ENCODE results near the gene WDR49.
"Not testable (repeated sequence)": the region's sequence is repeated elsewhere in the genome, so short reads cannot be mapped to it uniquely, and the experiment has no call there.

Gene WDR49

GRCh38 chr3:167653155-167653554, 587 bp downstream of the WDR49 start:
- Mint-ChIP-seq H3K4me3 (no peak overlapping the region), H3K9me3 (no peaks in the 10 kb centered on the region), H3K4me1 (ENCODE audit: low read depth) (peaks cover 26% of the 10 kb centered on the region), H3K27ac (no peak overlapping the region), H3K27me3 (no peaks in the 10 kb centered on the region), H3K36me3 (ENCODE audit: low read depth) (no peaks in the 10 kb centered on the region)

- no peaks in the 10 kb centered on the region for H3K27me3 Mint-ChIP-seq
- peaks cover 26% of the 10 kb centered on the region for H3K4me1 Mint-ChIP-seq (ENCODE audit: low read depth)
- no peak overlapping the region for H3K27ac Mint-ChIP-seq
- no peak overlapping the region for H3K4me3 Mint-ChIP-seq
- no peaks in the 10 kb centered on the region for H3K36me3 Mint-ChIP-seq (ENCODE audit: low read depth)
- H3K9me3 Mint-ChIP-seq, result no peaks in the 10 kb centered on the region
These were observed 1.9 kb downstream of the WDR49 start for GRCh38 chr3:167651826-167652225.

- Mint-ChIP-seq H3K4me3 (no peak overlapping the region), H3K36me3 (ENCODE audit: low read depth) (no peaks in the 10 kb centered on the region), H3K9me3 (peaks cover 2% of the 10 kb centered on the region), H3K27ac (no peak overlapping the region), H3K27me3 (no peaks in the 10 kb centered on the region), H3K4me1 (ENCODE audit: low read depth) (peaks cover 26% of the 10 kb centered on the region)
These were observed 3.3 kb downstream of the WDR49 start for GRCh38 chr3:167650459-167650858.

GRCh38 chr3:167649746-167650145, 4.0 kb downstream of the WDR49 start:
- Mint-ChIP-seq H3K36me3 (ENCODE audit: low read depth) (no peaks in the 10 kb centered on the region), H3K4me3 (no peak overlapping the region), H3K27ac (no peak overlapping the region)

GRCh38 chr3:167644611-167645010, 9.1 kb downstream of the WDR49 start:
- Mint-ChIP-seq H3K9me3 (peaks cover 9% of the 10 kb centered on the region), H3K4me3 (no peak overlapping the region), H3K36me3 (ENCODE audit: low read depth) (no peaks in the 10 kb centered on the region), H3K27ac (no peak overlapping the region), H3K4me1 (ENCODE audit: low read depth) (peaks cover 2% of the 10 kb centered on the region), H3K27me3 (peaks cover 2% of the 10 kb centered on the region)

More at GRCh38 chr3:167649746-167650145, 4.0 kb downstream of the WDR49 start:
- Mint-ChIP-seq H3K27me3 (no peaks in the 10 kb centered on the region), H3K4me1 (ENCODE audit: low read depth) (peaks cover 26% of the 10 kb centered on the region), H3K9me3 (peaks cover 3% of the 10 kb centered on the region)

GRCh38 chr3:167631471-167631870, 22.3 kb downstream of the WDR49 start:
- Mint-ChIP-seq H3K9me3 (no peaks in the 10 kb centered on the region), H3K27me3 (peaks cover 3% of the 10 kb centered on the region), H3K27ac (no peak overlapping the region), H3K4me1 (ENCODE audit: low read depth) (no peaks in the 10 kb centered on the region), H3K4me3 (no peak overlapping the region), H3K36me3 (ENCODE audit: low read depth) (no peaks in the 10 kb centered on the region)

- Mint-ChIP-seq H3K9me3 (no peaks in the 10 kb centered on the region), H3K36me3 (ENCODE audit: low read depth) (no peaks in the 10 kb centered on the region), H3K27ac (no peak overlapping the region), H3K27me3 (peaks cover 3% of the 10 kb centered on the region), H3K4me3 (no peak overlapping the region), H3K4me1 (ENCODE audit: low read depth) (no peaks in the 10 kb centered on the region)
These were observed 27.3 kb downstream of the WDR49 start for GRCh38 chr3:167626490-167626889.

- H3K9me3 Mint-ChIP-seq, result no peaks in the 10 kb centered on the region
- no peak overlapping the region for H3K4me3 Mint-ChIP-seq
- no peaks in the 10 kb centered on the region for H3K36me3 Mint-ChIP-seq (ENCODE audit: low read depth)
- no peaks in the 10 kb centered on the region for H3K4me1 Mint-ChIP-seq (ENCODE audit: low read depth)
- H3K27me3 Mint-ChIP-seq, result no peaks in the 10 kb centered on the region
- H3K27ac Mint-ChIP-seq, result no peak overlapping the region
These were observed 38.7 kb downstream of the WDR49 start for GRCh38 chr3:167615030-167615429.

GRCh38 chr3:167614196-167614595, 39.5 kb downstream of the WDR49 start:
- H3K27ac Mint-ChIP-seq; H3K9me3 Mint-ChIP-seq; H3K27me3 Mint-ChIP-seq; H3K4me1 Mint-ChIP-seq (ENCODE audit: low read depth); H3K4me3 Mint-ChIP-seq; H3K36me3 Mint-ChIP-seq (ENCODE audit: low read depth): not testable (repeated sequence)

GRCh38 chr3:167611718-167612117, 42.0 kb downstream of the WDR49 start:
- Mint-ChIP-seq H3K4me3 (no peak overlapping the region), H3K9me3 (no peaks in the 10 kb centered on the region), H3K27ac (no peak overlapping the region), H3K36me3 (ENCODE audit: low read depth) (no peaks in the 10 kb centered on the region), H3K27me3 (no peaks in the 10 kb centered on the region), H3K4me1 (ENCODE audit: low read depth) (no peaks in the 10 kb centered on the region)

GRCh38 chr3:167609156-167609555, 44.6 kb downstream of the WDR49 start:
- Mint-ChIP-seq H3K36me3 (ENCODE audit: low read depth) (no peaks in the 10 kb centered on the region), H3K27me3 (no peaks in the 10 kb centered on the region), H3K4me1 (ENCODE audit: low read depth) (no peaks in the 10 kb centered on the region), H3K9me3 (no peaks in the 10 kb centered on the region), H3K4me3 (no peak overlapping the region), H3K27ac (no peak overlapping the region)

GRCh38 chr3:167606836-167607235, 46.9 kb downstream of the WDR49 start:
- H3K27ac Mint-ChIP-seq, result no peak overlapping the region
- no peaks in the 10 kb centered on the region for H3K36me3 Mint-ChIP-seq (ENCODE audit: low read depth)
- no peak overlapping the region for H3K4me3 Mint-ChIP-seq
- H3K9me3 Mint-ChIP-seq, result no peaks in the 10 kb centered on the region
- no peaks in the 10 kb centered on the region for H3K27me3 Mint-ChIP-seq
- H3K4me1 Mint-ChIP-seq (ENCODE audit: low read depth), result no peaks in the 10 kb centered on the region

GRCh38 chr3:167605871-167606270, 47.9 kb downstream of the WDR49 start:
- no peaks in the 10 kb centered on the region for H3K36me3 Mint-ChIP-seq (ENCODE audit: low read depth)
- no peak overlapping the region for H3K27ac Mint-ChIP-seq
- H3K9me3 Mint-ChIP-seq, result no peaks in the 10 kb centered on the region
- H3K4me3 Mint-ChIP-seq, result no peak overlapping the region
- no peaks in the 10 kb centered on the region for H3K4me1 Mint-ChIP-seq (ENCODE audit: low read depth)
- peaks cover under 1% of the 10 kb centered on the region for H3K27me3 Mint-ChIP-seq

- Mint-ChIP-seq H3K27ac (no peak overlapping the region), H3K9me3 (no peaks in the 10 kb centered on the region), H3K36me3 (ENCODE audit: low read depth) (no peaks in the 10 kb centered on the region)
These were observed 51.7 kb downstream of the WDR49 start for GRCh38 chr3:167602041-167602440.

GRCh38 chr3:167587651-167588050, 66.1 kb downstream of the WDR49 start:
- H3K4me3 Mint-ChIP-seq, result no peak overlapping the region
- H3K9me3 Mint-ChIP-seq, result peaks cover 4% of the 10 kb centered on the region
- H3K36me3 Mint-ChIP-seq (ENCODE audit: low read depth), result no peaks in the 10 kb centered on the region
- peaks cover 2% of the 10 kb centered on the region for H3K27me3 Mint-ChIP-seq
- no peaks in the 10 kb centered on the region for H3K4me1 Mint-ChIP-seq (ENCODE audit: low read depth)
- H3K27ac Mint-ChIP-seq, result no peak overlapping the region

More at GRCh38 chr3:167602041-167602440, 51.7 kb downstream of the WDR49 start:
- Mint-ChIP-seq H3K27me3 (peaks cover 5% of the 10 kb centered on the region), H3K4me3 (no peak overlapping the region), H3K4me1 (ENCODE audit: low read depth) (no peaks in the 10 kb centered on the region)

- no peaks in the 10 kb centered on the region for H3K4me1 Mint-ChIP-seq (ENCODE audit: low read depth)
- no peak overlapping the region for H3K4me3 Mint-ChIP-seq
- H3K27me3 Mint-ChIP-seq, result no peaks in the 10 kb centered on the region
- no peak overlapping the region for H3K27ac Mint-ChIP-seq
- no peaks in the 10 kb centered on the region for H3K36me3 Mint-ChIP-seq (ENCODE audit: low read depth)
- H3K9me3 Mint-ChIP-seq, result no peaks in the 10 kb centered on the region
These were observed 78.6 kb downstream of the WDR49 start for GRCh38 chr3:167575000-167575600.
